Occipital lobe (tissue), 2 donors: ENCODE data around the gene ZSWIM2. TPM values are rescaled to one million over a fixed set of nuclear protein-coding genes. Genes with fewer than 3 reads are reported as not detected.
A peak's percentile ranks its signal among the peaks of the same experiment; 100 is the strongest.
"Not testable (repeated sequence)": the region's sequence is repeated elsewhere in the genome, so short reads cannot be mapped to it uniquely, and the experiment has no call there.

ENCODE experiments used
- DNase-seq: peaks from one replicate; lab custom pipeline; 2025; lab: John Stamatoyannopoulos, UW
- total RNA-seq: library from RNA; depleted of rRNA; stranded (reverse); fragments of >200 nt; gene quantifications from one replicate; pipeline ENCODE4 v1.2.3, GENCODE V29; 2014

The ZSWIM2 gene
- total RNA-seq, result 1.2 TPM

- peak; percentile 82 for DNase-seq
Observed at GRCh38 chr2:186848873-186849578, at the start of gene ZSWIM2. Gene ZSWIM2 (minus strand): TSS chr2:186849170. CDS start chr2:186849130, 40 bp downstream.

GRCh38 chr2:186896220-186896619 lies 47.2 kb upstream of the ZSWIM2 start:
- not testable (repeated sequence) for DNase-seq

- no peak for DNase-seq
Observed at GRCh38 chr2:186895451-186895850, 46.5 kb upstream of the ZSWIM2 start.

GRCh38 chr2:186894478-186894877 lies 45.5 kb upstream of the ZSWIM2 start:
- DNase-seq, result no peak

- DNase-seq, result no peak
Observed at GRCh38 chr2:186892821-186893220, 43.9 kb upstream of the ZSWIM2 start.

- no peak for DNase-seq
Observed at GRCh38 chr2:186891185-186891621, 42.2 kb upstream of the ZSWIM2 start.

GRCh38 chr2:186889101-186889879 lies 40.3 kb upstream of the ZSWIM2 start:
- no peak for DNase-seq

GRCh38 chr2:186887107-186888090 lies 38.4 kb upstream of the ZSWIM2 start:
- no peak for DNase-seq

- no peak for DNase-seq
Observed at GRCh38 chr2:186884587-186884986, 35.6 kb upstream of the ZSWIM2 start.

GRCh38 chr2:186883666-186884065 lies 34.7 kb upstream of the ZSWIM2 start:
- no peak for DNase-seq

GRCh38 chr2:186882511-186883071 lies 33.6 kb upstream of the ZSWIM2 start:
- no peak for DNase-seq

- DNase-seq, result no peak
Observed at GRCh38 chr2:186881660-186882059, 32.7 kb upstream of the ZSWIM2 start.

GRCh38 chr2:186879312-186879711 lies 30.3 kb upstream of the ZSWIM2 start:
- DNase-seq, result no peak

GRCh38 chr2:186874713-186875112 lies 25.7 kb upstream of the ZSWIM2 start:
- no peak for DNase-seq

- no peak for DNase-seq
Observed at GRCh38 chr2:186871881-186872280, 22.9 kb upstream of the ZSWIM2 start.

GRCh38 chr2:186868344-186868743 lies 19.4 kb upstream of the ZSWIM2 start:
- no peak for DNase-seq

GRCh38 chr2:186862869-186863709 lies 14.1 kb upstream of the ZSWIM2 start:
- no peak for DNase-seq

GRCh38 chr2:186855216-186855615 lies 6.2 kb upstream of the ZSWIM2 start:
- no peak for DNase-seq

- no peak for DNase-seq
Observed at GRCh38 chr2:186853951-186854350, 5.0 kb upstream of the ZSWIM2 start.

GRCh38 chr2:186852508-186852907 lies 3.5 kb upstream of the ZSWIM2 start:
- DNase-seq, result no peak
